SK-N-SH (cell line): ENCODE data around the gene CDK11B. TPM values are rescaled to one million over a fixed set of nuclear protein-coding genes. Genes with fewer than 3 reads are reported as not detected.

Source experiments
- CTCF ChIA-PET: fragments of 300-600, 350-600 bp; formaldehyde crosslinking; extraction: SDS; loops from one replicate; lab custom pipeline; 2021; lab: Yijun Ruan, JAX
- POLR2A ChIA-PET: fragments of 350-600 bp; sonication (Branson Sonifier 250); formaldehyde crosslinking; extraction: SDS; loops from one replicate; lab custom pipeline; 2020; ENCODE audit warnings: antibody characterized with exemption, inconsistent platforms; lab: Yijun Ruan, JAX
- DNase-seq: peaks from one replicate; pipeline ENCODE4 v3.0.0; 2012
- H2AFZ ChIP-seq: fragments of 200-600 bp; sonication (generic); 2 replicates; pipeline ENCODE4 v1.8.1; 2016; ENCODE audit warnings: antibody characterized with exemption, mild to moderate bottlenecking, low read depth
- H3F3A ChIP-seq: fragments of 200-600 bp; sonication (generic); replicated peaks from 2 replicates; pipeline ENCODE3; 2016; ENCODE audit warnings: antibody characterized with exemption, mild to moderate bottlenecking; ENCODE audit not compliant: insufficient read depth
- H3K27ac ChIP-seq, 2 experiments: fragments of 200-500 bp in 1 of 2; fragments of 200-600 bp in 1 of 2; sonication (Bioruptor generic) in 1 of 2; sonication (generic), shearing (Covaris generic) in 1 of 2; 2 replicates each; pipeline versions ENCODE4 v1.5.1 to v1.6.1; 2014 to 2016; ENCODE audit warnings: low read depth in 2 of 2, inconsistent platforms in 1 of 2, low read length in 1 of 2, mild to moderate bottlenecking in 1 of 2, mixed read lengths in 1 of 2
- H3K27me3 ChIP-seq: fragments of 200-600 bp; sonication (generic), shearing (Covaris generic); 2 replicates; pipeline ENCODE4 v1.6.1; 2016; ENCODE audit warnings: mixed run types; ENCODE audit not compliant: insufficient read depth
- H3K36me3 ChIP-seq, 2 experiments: fragments of 200-500 bp in 1 of 2; fragments of 200-600 bp in 1 of 2; sonication (Bioruptor generic) in 1 of 2; sonication (generic) in 1 of 2; replicated peaks in 1 of 2; 2 replicates each; pipeline versions ENCODE3 to v1.5.1; 2014 to 2016; ENCODE audit warnings: low read length in 1 of 2, mild to moderate bottlenecking in 1 of 2; ENCODE audit not compliant: insufficient read depth in 2 of 2, control insufficient read depth in 1 of 2
- H3K4me1 ChIP-seq, 2 experiments: fragments of 200-500 bp in 1 of 2; fragments of 200-600 bp in 1 of 2; sonication (Bioruptor generic) in 1 of 2; sonication (generic), shearing (Covaris generic) in 1 of 2; 2 replicates each; pipeline versions ENCODE4 v1.5.1 to v1.6.1; 2014 to 2016; ENCODE audit warnings: low read depth in 1 of 2, low read length in 1 of 2, mixed run types in 1 of 2; ENCODE audit not compliant: insufficient read depth in 2 of 2, control insufficient read depth in 1 of 2
- H3K4me2 ChIP-seq: fragments of 200-600 bp; sonication (generic), shearing (Covaris generic); 2 replicates; pipeline ENCODE4 v1.6.1; 2017; ENCODE audit warnings: mixed run types
- H3K4me3 ChIP-seq, 2 experiments: fragments of 200-500 bp in 1 of 2; fragments of 200-600 bp in 1 of 2; sonication (Bioruptor generic) in 1 of 2; sonication (generic), shearing (Covaris generic) in 1 of 2; 2 replicates each; pipeline versions ENCODE4 v1.5.1 to v1.8.1; 2014 to 2016; ENCODE audit warnings: low read depth in 2 of 2, inconsistent platforms in 1 of 2, low read length in 1 of 2, mild to moderate bottlenecking in 1 of 2, mixed read lengths in 1 of 2, moderate library complexity in 1 of 2
- H3K79me2 ChIP-seq: fragments of 200-600 bp; sonication (generic); 2 replicates; pipeline ENCODE4 v1.8.1; 2017; ENCODE audit warnings: mild to moderate bottlenecking; ENCODE audit not compliant: insufficient read depth
- H3K9ac ChIP-seq: fragments of 200-600 bp; sonication (generic); 2 replicates; pipeline ENCODE4 v1.6.1; 2017; ENCODE audit warnings: mixed run types
- H3K9me2 ChIP-seq: fragments of 200-600 bp; sonication (generic); 2 replicates; pipeline ENCODE4 v1.6.1; 2017; ENCODE audit warnings: mixed run types
- H3K9me3 ChIP-seq: fragments of 200-600 bp; sonication (generic); 2 replicates; pipeline ENCODE4 v1.6.1; 2017; ENCODE audit warnings: mixed run types, mild to moderate bottlenecking, moderate library complexity
- H4K20me1 ChIP-seq: fragments of 200-600 bp; sonication (generic); 2 replicates; pipeline ENCODE4 v1.6.1; 2017; ENCODE audit warnings: mild to moderate bottlenecking, mixed run types; ENCODE audit not compliant: insufficient read depth
- ELF1 ChIP-seq: IDR thresholded peaks from 2 replicates; pipeline ENCODE4 v1.4.0; 2012
- FOXJ3 ChIP-seq: sonication (generic); formaldehyde crosslinking; IDR thresholded peaks from 2 replicates; pipeline ENCODE4 v1.5.1; 2020; ENCODE audit warnings: mild to moderate bottlenecking, missing genetic modification reagents
- FOXM1 ChIP-seq: IDR thresholded peaks from 2 replicates; pipeline ENCODE4 v1.4.0; 2012; ENCODE audit warnings: low read depth, mild to moderate bottlenecking
- GABPA ChIP-seq: IDR thresholded peaks from 2 replicates; pipeline ENCODE4 v1.4.0; 2012; ENCODE audit warnings: low read depth, mild to moderate bottlenecking
- MXI1 ChIP-seq: IDR thresholded peaks from 2 replicates; pipeline ENCODE4 v1.6.1; 2012; ENCODE audit warnings: mild to moderate bottlenecking, low read depth, low read length, improper control_type of control experiment
- RAD21 ChIP-seq: IDR thresholded peaks from 2 replicates; pipeline ENCODE4 v1.6.1; 2012; ENCODE audit warnings: mild to moderate bottlenecking, low read length
- RCOR1 ChIP-seq: fragments of 150-350 bp; IDR thresholded peaks from 2 replicates; pipeline ENCODE4 v1.6.1; 2017; ENCODE audit warnings: antibody characterized with exemption, low read length
- SMC3 ChIP-seq: IDR thresholded peaks from 2 replicates; pipeline ENCODE4 v1.6.1; 2012; ENCODE audit warnings: low read depth, low read length, improper control_type of control experiment
- TAF1 ChIP-seq: IDR thresholded peaks from 2 replicates; pipeline ENCODE4 v1.6.1; 2012; ENCODE audit warnings: low read depth, mild to moderate bottlenecking, low read length, moderate library complexity, borderline replicate concordance
- TCF12 ChIP-seq: IDR thresholded peaks from 2 replicates; pipeline ENCODE4 v1.4.0; 2012
- USF1 ChIP-seq: IDR thresholded peaks from 2 replicates; pipeline ENCODE4 v1.4.0; 2012; ENCODE audit warnings: low read depth, borderline replicate concordance
- USF2 ChIP-seq: fragments of 150-350 bp; IDR thresholded peaks from 2 replicates; pipeline ENCODE4 v1.6.1; 2017; ENCODE audit warnings: antibody characterized with exemption, low read length, low read depth, borderline replicate concordance
- WGBS: methylation state at CpG from one replicate; pipeline ENCODE4 v1.1.6; 2017; ENCODE audit warnings: low lambda C conversion rate; 5-methylcytosine and 5-hydroxymethylcytosine counted together
- polyA plus RNA-seq, 3 experiments: library from polyadenylated mRNA; depleted of rRNA; stranded (reverse); fragments of >200 nt; gene quantifications; 2 replicates each; pipeline ENCODE4 v1.2.3, GENCODE V29; 2012

CDK11B gene
- polyA plus RNA-seq, 1 of the 3 experiments (the other 2 are of a cell fraction) = 15.0 TPM

GRCh38 chr1:1684031-1684681, 25.4 kb upstream of the CDK11B start (continued):
- TF ChIP-seq USF1 (no peak), RAD21 (no peak), ELF1 (no peak), GABPA (no peak), SMC3 (no peak), FOXJ3 (CRISPR knock-in tag) (no peak), TCF12 (no peak), USF2 (no peak)

GRCh38 chr1:1683104-1683905, 24.5 kb upstream of the CDK11B start:
- POLR2A ChIA-PET = no interaction called here
- no peaks in the 10 kb centered on the region for H3K36me3 ChIP-seq
- peaks cover 18% of the 10 kb centered on the region; the same call in 1 of the 2 replicates for H4K20me1 ChIP-seq
- H3K9ac ChIP-seq = no peak overlapping the region
- no peaks in the 10 kb centered on the region for H3K27me3 ChIP-seq
- TF ChIP-seq TCF12 (no peak), FOXJ3 (CRISPR knock-in tag) (no peak), USF1 (no peak), FOXM1 (no peak), MXI1 (no peak)
- H2AFZ ChIP-seq = no peak overlapping the region
- peaks cover 10% of the 10 kb centered on the region for H3F3A ChIP-seq
- peak; percentile 10 for DNase-seq
- 90% methylated on average over 26 of the region's 26 CpGs for WGBS
- H3K4me2 ChIP-seq = no peak overlapping the region
- H3K27ac ChIP-seq = no peak overlapping the region
- CTCF ChIA-PET = no interaction called here
- H3K9me2 ChIP-seq = no peaks in the 10 kb centered on the region
- peaks cover 0 to 5% of the 10 kb centered on the region in 2 experiments; a peak in 1 of 4 replicates for H3K4me1 ChIP-seq
- H3K79me2 ChIP-seq = peaks cover 96% of the 10 kb centered on the region
- no peaks in the 10 kb centered on the region for H3K9me3 ChIP-seq
- H3K4me3 ChIP-seq = no peak overlapping the region

GRCh38 chr1:1680912-1681273, 22.1 kb upstream of the CDK11B start:
- H3K9me2 ChIP-seq = no peaks in the 10 kb centered on the region
- no peak overlapping the region for H3K4me2 ChIP-seq
- no peaks in the 10 kb centered on the region; a peak in 1 of 4 replicates for H3K4me1 ChIP-seq
- H2AFZ ChIP-seq = no peak overlapping the region
- peaks cover 17% of the 10 kb centered on the region; the same call in 1 of the 2 replicates for H4K20me1 ChIP-seq
- WGBS = 82% methylated on average over 11 of the region's 11 CpGs
- peaks cover 2% of the 10 kb centered on the region for H3F3A ChIP-seq
- DNase-seq = peak; percentile 15
- H3K79me2 ChIP-seq = peaks cover 85% of the 10 kb centered on the region
- H3K9me3 ChIP-seq = no peaks in the 10 kb centered on the region
- POLR2A ChIA-PET = no interaction called here
- H3K27me3 ChIP-seq = no peaks in the 10 kb centered on the region
- CTCF ChIA-PET = no interaction called here
- H3K4me3 ChIP-seq = no peak overlapping the region
- TF ChIP-seq RCOR1 (no peak), TAF1 (no peak)
- no peaks in the 10 kb centered on the region for H3K36me3 ChIP-seq
- H3K27ac ChIP-seq = no peak overlapping the region
- H3K9ac ChIP-seq = no peak overlapping the region
